ENCODE data around the gene ADGRG4.
A peak's percentile ranks its signal among the peaks of the same experiment; 100 is the strongest.

Gene ADGRG4

DNA sequence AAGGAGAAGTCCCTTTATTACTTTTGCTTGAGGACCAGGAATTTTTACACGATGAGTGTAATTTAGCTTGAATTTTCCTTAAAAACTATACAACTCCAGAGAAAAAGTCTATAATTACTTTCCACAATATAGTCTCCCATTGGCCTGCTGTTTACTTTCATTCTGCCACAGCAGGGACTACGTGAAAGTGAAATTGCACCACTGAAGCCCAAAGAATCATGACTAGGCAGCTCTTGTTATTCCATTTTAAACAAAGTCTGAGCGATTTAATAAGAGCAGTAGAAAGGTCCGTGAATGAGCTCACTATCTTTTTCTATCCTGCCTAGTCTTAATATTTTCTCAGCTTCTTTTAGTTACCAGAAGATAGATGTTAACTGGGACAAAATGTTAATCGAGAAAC is 68.6 kb downstream of the ADGRG4 start (continued):
- TF ChIP-seq, protein P1, sequence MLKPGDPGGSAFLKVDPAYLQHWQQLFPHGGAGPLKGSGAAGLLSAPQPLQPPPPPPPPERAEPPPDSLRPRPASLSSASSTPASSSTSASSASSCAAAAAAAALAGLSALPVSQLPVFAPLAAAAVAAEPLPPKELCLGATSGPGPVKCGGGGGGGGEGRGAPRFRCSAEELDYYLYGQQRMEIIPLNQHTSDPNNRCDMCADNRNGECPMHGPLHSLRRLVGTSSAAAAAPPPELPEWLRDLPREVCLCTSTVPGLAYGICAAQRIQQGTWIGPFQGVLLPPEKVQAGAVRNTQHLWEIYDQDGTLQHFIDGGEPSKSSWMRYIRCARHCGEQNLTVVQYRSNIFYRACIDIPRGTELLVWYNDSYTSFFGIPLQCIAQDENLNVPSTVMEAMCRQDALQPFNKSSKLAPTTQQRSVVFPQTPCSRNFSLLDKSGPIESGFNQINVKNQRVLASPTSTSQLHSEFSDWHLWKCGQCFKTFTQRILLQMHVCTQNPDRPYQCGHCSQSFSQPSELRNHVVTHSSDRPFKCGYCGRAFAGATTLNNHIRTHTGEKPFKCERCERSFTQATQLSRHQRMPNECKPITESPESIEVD (tag by site-specific recombination; IDR thresholded peaks at IDR 0.05) = no peak
- no peak for TF ChIP-seq ZBTB48 (tag by site-specific recombination; IDR thresholded peaks at IDR 0.05)

DNA sequence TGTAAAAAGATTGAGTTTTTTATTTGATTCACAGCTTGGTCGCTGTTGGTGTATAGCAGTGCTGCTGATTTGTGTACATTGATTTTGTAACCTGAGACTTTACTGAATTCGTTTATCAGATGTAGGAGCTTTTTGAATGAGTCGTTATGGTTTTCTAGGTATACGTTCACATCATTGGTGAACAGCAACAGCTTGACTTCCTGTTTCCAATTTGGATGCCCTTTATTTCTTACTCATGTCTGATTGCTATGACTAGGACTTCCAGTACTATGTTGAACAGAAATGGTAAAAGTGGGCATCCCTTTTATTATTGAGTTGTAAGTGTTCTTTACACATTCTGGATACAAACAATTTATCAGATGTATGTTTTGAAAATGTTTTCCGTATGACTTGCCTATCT is 76.0 kb downstream of the ADGRG4 start:
- CTCF ChIA-PET = no interaction called here

DNA sequence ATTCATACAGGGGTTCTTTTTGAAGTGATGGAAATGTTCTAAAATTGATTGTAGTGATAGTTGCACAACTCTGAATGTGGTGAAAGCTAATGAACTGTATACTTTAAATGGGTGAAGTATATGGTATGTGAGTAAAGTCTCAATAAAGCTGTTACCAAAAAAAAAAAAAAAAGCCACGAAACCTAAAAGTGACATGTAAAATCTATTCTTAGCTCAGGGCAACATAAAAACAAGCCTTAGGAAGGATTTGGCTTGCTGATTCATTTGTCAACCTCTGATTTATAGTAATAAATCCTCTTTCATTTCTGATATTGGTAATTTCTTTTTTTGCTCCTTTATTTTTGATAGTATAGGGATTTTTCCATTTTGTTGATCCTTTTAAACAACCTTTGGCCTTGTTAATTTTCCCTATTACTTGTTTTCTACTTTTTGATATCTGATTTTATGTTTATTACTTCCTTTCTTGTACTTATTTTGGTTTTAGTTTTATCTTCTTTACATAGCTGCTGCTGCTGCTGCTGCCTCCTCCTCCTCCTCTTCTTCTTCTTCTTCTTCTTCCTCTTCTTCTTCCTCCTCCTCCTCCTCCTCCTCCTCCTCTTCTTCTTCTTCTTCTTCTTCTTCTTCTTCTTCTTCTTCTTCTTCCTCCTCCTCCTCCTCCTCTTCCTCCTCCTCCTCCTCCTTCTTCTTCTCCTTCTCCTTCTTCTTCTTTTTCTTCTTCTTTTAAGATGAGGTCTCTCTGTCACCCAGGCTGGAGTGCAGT is 79.4 kb downstream of the ADGRG4 start:
- Histone ChIP-seq H3K27ac (ENCODE audit: extremely low read depth, low read depth, low read length) (no peak overlapping the region), H3K4me3 (ENCODE audit: low read depth, low read length) (no peak overlapping the region), H3K9me3 (ENCODE audit: control insufficient read depth, insufficient read depth, low read depth, low read length) (no peaks in the 10 kb centered on the region), H3K4me1 (ENCODE audit: control insufficient read depth, insufficient read depth, low read length) (no peaks in the 10 kb centered on the region), H3K36me3 (ENCODE audit: control insufficient read depth in 2 of 2, insufficient read depth in 1 of 2, low read length in 2 of 2) (no peaks in the 10 kb centered on the region; a peak in 1 of 3 replicates)
- ChIA-PET POLR2A (no interaction called here), CTCF (no interaction called here)
- TF ChIP-seq ZNF747 (tag by site-specific recombination; IDR thresholded peaks at IDR 0.05) = no peak
- TF ChIP-seq, protein P2, sequence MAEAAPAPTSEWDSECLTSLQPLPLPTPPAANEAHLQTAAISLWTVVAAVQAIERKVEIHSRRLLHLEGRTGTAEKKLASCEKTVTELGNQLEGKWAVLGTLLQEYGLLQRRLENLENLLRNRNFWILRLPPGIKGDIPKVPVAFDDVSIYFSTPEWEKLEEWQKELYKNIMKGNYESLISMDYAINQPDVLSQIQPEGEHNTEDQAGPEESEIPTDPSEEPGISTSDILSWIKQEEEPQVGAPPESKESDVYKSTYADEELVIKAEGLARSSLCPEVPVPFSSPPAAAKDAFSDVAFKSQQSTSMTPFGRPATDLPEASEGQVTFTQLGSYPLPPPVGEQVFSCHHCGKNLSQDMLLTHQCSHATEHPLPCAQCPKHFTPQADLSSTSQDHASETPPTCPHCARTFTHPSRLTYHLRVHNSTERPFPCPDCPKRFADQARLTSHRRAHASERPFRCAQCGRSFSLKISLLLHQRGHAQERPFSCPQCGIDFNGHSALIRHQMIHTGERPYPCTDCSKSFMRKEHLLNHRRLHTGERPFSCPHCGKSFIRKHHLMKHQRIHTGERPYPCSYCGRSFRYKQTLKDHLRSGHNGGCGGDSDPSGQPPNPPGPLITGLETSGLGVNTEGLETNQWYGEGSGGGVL (tag by site-specific recombination; IDR thresholded peaks at IDR 0.05) = no peak
- TF ChIP-seq, protein P3, sequence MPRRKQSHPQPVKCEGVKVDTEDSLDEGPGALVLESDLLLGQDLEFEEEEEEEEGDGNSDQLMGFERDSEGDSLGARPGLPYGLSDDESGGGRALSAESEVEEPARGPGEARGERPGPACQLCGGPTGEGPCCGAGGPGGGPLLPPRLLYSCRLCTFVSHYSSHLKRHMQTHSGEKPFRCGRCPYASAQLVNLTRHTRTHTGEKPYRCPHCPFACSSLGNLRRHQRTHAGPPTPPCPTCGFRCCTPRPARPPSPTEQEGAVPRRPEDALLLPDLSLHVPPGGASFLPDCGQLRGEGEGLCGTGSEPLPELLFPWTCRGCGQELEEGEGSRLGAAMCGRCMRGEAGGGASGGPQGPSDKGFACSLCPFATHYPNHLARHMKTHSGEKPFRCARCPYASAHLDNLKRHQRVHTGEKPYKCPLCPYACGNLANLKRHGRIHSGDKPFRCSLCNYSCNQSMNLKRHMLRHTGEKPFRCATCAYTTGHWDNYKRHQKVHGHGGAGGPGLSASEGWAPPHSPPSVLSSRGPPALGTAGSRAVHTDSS (tag by site-specific recombination; IDR thresholded peaks at IDR 0.05) = peak; percentile 91

More for the DNA sequence above, 76.0 kb downstream of the ADGRG4 start:
- POLR2A ChIA-PET = no interaction called here
- Histone ChIP-seq H3K27ac (ENCODE audit: extremely low read depth, low read depth, low read length) (no peak overlapping the region), H3K36me3 (ENCODE audit: control insufficient read depth in 2 of 2, insufficient read depth in 1 of 2, low read length in 2 of 2) (no peaks in the 10 kb centered on the region; a peak in 1 of 3 replicates), H3K4me3 (ENCODE audit: low read depth, low read length) (no peak overlapping the region), H3K4me1 (ENCODE audit: control insufficient read depth, insufficient read depth, low read length) (no peaks in the 10 kb centered on the region), H3K9me3 (ENCODE audit: control insufficient read depth, insufficient read depth, low read depth, low read length) (no peaks in the 10 kb centered on the region)
- no peak for TF ChIP-seq ZBTB21 (tag by site-specific recombination; IDR thresholded peaks at IDR 0.05)
- no peak for TF ChIP-seq ZNF157 (tag by site-specific recombination; IDR thresholded peaks at IDR 0.05)
- TF ChIP-seq, protein P4, sequence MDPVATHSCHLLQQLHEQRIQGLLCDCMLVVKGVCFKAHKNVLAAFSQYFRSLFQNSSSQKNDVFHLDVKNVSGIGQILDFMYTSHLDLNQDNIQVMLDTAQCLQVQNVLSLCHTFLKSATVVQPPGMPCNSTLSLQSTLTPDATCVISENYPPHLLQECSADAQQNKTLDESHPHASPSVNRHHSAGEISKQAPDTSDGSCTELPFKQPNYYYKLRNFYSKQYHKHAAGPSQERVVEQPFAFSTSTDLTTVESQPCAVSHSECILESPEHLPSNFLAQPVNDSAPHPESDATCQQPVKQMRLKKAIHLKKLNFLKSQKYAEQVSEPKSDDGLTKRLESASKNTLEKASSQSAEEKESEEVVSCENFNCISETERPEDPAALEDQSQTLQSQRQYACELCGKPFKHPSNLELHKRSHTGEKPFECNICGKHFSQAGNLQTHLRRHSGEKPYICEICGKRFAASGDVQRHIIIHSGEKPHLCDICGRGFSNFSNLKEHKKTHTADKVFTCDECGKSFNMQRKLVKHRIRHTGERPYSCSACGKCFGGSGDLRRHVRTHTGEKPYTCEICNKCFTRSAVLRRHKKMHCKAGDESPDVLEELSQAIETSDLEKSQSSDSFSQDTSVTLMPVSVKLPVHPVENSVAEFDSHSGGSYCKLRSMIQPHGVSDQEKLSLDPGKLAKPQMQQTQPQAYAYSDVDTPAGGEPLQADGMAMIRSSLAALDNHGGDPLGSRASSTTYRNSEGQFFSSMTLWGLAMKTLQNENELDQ (tag by site-specific recombination; IDR thresholded peaks at IDR 0.05; ENCODE audit: low read depth) = no peak
- TF ChIP-seq, protein P5, sequence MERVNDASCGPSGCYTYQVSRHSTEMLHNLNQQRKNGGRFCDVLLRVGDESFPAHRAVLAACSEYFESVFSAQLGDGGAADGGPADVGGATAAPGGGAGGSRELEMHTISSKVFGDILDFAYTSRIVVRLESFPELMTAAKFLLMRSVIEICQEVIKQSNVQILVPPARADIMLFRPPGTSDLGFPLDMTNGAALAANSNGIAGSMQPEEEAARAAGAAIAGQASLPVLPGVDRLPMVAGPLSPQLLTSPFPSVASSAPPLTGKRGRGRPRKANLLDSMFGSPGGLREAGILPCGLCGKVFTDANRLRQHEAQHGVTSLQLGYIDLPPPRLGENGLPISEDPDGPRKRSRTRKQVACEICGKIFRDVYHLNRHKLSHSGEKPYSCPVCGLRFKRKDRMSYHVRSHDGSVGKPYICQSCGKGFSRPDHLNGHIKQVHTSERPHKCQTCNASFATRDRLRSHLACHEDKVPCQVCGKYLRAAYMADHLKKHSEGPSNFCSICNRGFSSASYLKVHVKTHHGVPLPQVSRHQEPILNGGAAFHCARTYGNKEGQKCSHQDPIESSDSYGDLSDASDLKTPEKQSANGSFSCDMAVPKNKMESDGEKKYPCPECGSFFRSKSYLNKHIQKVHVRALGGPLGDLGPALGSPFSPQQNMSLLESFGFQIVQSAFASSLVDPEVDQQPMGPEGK (tag by site-specific recombination; IDR thresholded peaks at IDR 0.05) = no peak
- no peak for TF ChIP-seq ZNF677 (tag by site-specific recombination; IDR thresholded peaks at IDR 0.05)
- no peak for TF ChIP-seq EGR2 (tag by site-specific recombination; IDR thresholded peaks at IDR 0.05; ENCODE audit: low read depth)
- no peak for TF ChIP-seq ZNF175 (tag by site-specific recombination; IDR thresholded peaks at IDR 0.05)
- TF ChIP-seq HOXC10 (CRISPR knock-in tag; IDR thresholded peaks at IDR 0.05) = no peak
- no peak for TF ChIP-seq ZNF112 (tag by site-specific recombination; IDR thresholded peaks at IDR 0.05)
- no peak for TF ChIP-seq ZNF623 (tag by site-specific recombination; IDR thresholded peaks at IDR 0.05)
- TF ChIP-seq, protein P6, sequence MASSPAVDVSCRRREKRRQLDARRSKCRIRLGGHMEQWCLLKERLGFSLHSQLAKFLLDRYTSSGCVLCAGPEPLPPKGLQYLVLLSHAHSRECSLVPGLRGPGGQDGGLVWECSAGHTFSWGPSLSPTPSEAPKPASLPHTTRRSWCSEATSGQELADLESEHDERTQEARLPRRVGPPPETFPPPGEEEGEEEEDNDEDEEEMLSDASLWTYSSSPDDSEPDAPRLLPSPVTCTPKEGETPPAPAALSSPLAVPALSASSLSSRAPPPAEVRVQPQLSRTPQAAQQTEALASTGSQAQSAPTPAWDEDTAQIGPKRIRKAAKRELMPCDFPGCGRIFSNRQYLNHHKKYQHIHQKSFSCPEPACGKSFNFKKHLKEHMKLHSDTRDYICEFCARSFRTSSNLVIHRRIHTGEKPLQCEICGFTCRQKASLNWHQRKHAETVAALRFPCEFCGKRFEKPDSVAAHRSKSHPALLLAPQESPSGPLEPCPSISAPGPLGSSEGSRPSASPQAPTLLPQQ (tag by site-specific recombination; IDR thresholded peaks at IDR 0.05) = no peak
- TF ChIP-seq GFI1B (tag by site-specific recombination; IDR thresholded peaks at IDR 0.05) = no peak
- no peak for TF ChIP-seq KLF1 (tag by site-specific recombination; IDR thresholded peaks at IDR 0.05)
- TF ChIP-seq BCL11A (tag by site-specific recombination; IDR thresholded peaks at IDR 0.05; ENCODE audit: low read depth) = no peak
- TF ChIP-seq, protein P7, sequence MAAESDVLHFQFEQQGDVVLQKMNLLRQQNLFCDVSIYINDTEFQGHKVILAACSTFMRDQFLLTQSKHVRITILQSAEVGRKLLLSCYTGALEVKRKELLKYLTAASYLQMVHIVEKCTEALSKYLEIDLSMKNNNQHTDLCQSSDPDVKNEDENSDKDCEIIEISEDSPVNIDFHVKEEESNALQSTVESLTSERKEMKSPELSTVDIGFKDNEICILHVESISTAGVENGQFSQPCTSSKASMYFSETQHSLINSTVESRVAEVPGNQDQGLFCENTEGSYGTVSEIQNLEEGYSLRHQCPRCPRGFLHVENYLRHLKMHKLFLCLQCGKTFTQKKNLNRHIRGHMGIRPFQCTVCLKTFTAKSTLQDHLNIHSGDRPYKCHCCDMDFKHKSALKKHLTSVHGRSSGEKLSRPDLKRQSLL (tag by site-specific recombination; IDR thresholded peaks at IDR 0.05) = no peak
- no peak for TF ChIP-seq ZNF138 (tag by site-specific recombination; IDR thresholded peaks at IDR 0.05; ENCODE audit: borderline replicate concordance)

All from HEK293 (cell line).